ENCODE results near the gene FER1L5.

Gene FER1L5

GRCh38 chr2:96698221-96698861, 55.8 kb downstream of the FER1L5 start:
- no peak for DNase-seq (ENCODE audit: low spot score)

GRCh38 chr2:96699021-96699420, 56.5 kb downstream of the FER1L5 start:
- no peak for DNase-seq (ENCODE audit: low spot score)

GRCh38 chr2:96699621-96700020, 57.1 kb downstream of the FER1L5 start:
- DNase-seq (ENCODE audit: low spot score): no peak

DNA sequence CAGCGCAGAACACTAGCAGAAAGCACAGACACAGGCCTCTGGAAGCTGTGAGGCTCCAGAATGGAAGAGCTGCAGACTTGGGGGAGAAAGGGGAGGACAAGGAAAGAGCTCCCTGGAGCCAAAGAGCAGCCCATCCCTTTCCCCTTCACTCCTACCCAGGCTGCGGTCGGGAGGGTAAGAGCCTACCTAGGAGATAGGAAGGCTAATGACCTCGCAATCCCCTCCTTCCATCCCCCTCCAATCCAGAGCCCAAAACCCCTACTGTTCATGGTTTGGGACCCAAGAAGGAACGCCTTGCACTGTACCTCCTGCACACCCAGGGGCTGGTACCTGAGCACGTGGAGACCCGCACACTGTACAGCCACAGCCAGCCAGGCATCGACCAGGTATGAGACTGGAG, 57.5 kb downstream of the FER1L5 start:
- no peak for DNase-seq (ENCODE audit: low spot score)

DNA sequence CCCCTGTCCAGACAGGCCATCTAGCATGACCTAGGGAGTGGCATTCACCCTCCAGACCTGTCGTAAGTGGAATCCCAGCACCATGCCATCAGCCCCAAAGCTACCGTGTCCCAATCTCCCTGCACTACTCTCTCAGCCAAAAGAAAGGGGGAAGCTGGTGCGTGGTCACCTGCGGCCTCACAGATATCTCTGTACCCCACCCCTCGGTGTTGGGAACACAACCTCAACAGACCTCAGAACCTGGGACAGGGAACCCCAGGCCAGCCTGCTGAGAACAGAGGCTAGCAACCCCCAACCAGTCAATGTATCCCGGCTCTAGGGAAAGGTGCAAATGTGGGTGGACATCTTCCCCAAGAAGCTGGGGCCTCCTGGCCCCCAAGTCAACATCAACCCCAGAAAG, 59.1 kb downstream of the FER1L5 start:
- DNase-seq (ENCODE audit: low spot score): no peak

GRCh38 chr2:96702098-96702785, 59.7 kb downstream of the FER1L5 start:
- DNase-seq (ENCODE audit: low spot score): no peak

GRCh38 chr2:96703021-96703751, 60.6 kb downstream of the FER1L5 start:
- no peak for DNase-seq (ENCODE audit: low spot score)

DNA sequence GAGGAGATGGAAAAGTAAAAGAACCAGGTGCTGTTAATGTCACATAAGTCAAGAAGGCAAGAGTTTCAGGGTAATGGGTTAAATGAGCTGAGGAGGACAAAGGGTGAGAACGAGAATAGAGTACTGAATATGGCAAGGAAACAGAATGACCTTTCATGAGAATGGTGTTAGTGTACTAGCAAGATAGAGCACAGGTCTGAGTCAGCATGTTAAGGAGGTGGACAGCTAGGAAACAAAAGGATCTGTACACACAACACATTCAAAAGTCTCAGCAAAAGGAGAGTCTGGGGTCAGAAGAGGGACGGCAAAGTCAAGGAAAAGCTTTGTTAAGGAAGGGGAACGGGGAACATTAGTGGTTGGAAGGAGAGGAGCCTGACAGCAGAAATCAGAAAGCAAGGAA, 68.4 kb downstream of the FER1L5 start:
- DNase-seq (ENCODE audit: low spot score): no peak

DNA sequence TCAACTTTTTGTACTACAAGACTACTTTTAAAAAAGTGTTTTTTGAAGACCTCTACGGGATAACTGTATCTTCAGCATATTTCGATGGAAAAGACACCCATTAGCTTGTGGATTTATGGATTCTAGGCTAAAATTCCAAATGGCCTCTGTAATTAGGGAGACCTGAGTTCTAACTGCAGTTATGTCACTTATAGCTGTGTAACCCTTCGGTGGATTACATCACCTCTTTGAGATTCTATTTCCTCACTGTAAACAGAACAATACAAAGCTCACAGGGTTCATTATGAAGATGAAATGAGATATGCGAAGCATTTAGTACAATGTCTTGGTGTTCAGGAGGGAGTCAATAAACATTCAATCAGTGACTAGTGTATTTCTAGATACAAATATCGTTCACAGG, 73.1 kb downstream of the FER1L5 start:
- no peak for DNase-seq (ENCODE audit: low spot score)

DNA sequence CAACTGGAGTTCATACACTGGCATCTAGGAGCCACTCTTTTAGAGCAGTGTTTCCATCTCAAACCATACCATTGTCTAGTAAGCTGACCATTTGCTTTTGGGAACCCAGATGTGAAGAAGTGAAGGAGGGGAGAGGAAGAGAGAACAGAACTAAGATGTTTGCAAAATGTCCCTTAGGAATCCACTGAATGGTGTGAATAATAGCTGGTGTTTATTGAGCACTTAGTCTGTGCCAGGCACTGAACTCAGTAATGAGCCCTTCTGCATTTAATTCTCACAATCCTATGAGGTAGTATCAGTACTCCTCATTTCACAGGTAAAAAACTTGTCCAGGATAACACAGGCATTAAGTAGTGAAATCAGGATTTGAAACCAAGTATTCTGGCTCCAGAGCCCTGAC, 73.8 kb downstream of the FER1L5 start:
- no peak for DNase-seq (ENCODE audit: low spot score)

- DNase-seq (ENCODE audit: low spot score): no peak
These were observed 83.6 kb downstream of the FER1L5 start for GRCh38 chr2:96726131-96726530.

DNA sequence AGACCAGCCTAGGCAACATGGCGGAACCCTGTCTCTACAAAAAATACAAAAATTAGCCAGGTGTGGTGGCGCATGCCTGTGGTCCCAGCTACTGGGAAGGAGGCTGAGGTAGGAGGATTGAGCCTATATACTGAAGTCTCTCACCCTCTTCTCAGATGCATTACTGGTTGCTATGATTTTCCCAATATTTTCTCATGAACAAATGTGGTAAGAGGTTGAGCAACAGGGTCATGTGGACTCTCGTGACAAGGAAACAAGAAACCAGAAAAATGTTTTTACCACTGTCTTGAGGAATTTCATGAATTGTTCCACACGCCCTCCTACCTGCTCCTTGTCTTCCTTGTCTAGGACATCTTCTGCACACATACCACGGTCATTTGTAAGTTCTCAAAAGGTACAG, 84.9 kb downstream of the FER1L5 start:
- DNase-seq (ENCODE audit: low spot score): no peak

DNA sequence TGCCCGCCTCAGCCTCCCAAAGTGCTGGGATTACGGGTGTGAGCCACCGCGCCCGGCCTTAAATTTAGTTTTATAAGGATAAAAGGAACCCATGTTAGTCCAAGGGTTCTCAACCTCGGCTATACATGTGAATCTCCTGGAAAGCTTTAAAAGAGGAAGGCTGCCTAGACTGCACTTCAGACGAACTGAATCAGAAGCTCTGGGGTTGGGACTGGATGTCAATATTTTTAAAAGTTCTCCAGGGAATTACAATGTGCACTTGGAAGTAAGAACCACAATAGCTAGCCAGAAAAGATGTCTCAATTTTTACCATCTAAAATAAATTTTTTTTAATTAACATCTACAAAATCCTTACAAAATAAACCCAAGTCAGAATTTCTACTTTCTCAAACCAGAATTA, 87.2 kb downstream of the FER1L5 start:
- DNase-seq (ENCODE audit: low spot score): no peak

GRCh38 chr2:96730212-96730611, 87.6 kb downstream of the FER1L5 start:
- DNase-seq (ENCODE audit: low spot score): no peak

DNA sequence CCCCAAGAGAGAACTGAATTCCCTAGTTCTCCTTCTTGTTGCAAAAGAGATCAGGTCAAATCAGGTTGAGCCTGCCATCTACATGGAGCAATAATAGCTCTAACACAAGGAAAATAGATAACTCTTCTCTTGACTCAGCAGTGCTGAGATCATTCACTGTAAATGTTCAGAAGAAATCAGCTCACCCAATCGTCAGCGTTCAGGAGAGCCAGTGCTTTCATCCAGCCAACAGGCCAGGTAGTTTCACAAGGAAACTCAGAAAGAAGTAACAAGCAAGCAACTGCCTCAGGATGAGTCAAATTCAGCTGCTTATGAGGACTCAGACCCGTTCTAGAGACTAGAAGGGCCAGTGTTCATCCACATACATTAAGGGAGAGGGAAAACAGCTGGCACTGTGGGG, 91.4 kb downstream of the FER1L5 start:
- DNase-seq (ENCODE audit: low spot score): no peak

DNA sequence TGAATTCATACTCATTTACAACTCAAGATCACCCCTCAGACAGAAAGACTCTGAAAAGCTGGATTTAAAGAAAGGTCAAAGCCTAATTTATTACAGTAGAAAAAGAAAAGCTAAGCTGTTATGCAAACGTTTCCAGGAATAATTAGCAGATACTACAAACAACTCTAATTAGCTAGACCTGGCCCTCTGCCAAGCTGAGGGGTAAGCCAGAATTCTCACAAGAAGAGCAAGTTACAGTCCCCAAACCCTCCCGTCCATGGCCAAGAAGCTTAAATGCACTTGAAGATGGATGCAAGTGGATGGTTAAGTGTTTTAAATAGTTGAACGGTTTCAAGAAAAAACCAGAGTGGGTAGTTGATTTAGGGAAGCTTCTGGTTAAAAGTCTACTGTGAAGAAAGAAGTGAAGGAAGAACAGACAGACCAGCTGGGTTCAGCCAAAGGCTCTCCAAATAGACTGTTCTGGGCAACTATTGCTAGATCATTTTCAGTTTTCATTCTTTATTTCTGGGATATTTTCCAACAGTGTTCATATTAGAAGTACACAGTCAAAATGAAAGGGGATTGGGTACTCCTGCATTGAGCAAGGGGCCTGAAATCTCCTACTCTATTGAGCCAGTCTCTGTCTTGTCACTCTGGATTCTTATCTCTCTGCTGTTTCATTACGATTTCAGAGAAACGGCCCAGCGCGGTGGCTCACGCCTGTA, 92.5 kb downstream of the FER1L5 start:
- no peak for DNase-seq (ENCODE audit: low spot score)

GRCh38 chr2:96737251-96737650, 94.7 kb downstream of the FER1L5 start:
- DNase-seq (ENCODE audit: low spot score): no peak

DNA sequence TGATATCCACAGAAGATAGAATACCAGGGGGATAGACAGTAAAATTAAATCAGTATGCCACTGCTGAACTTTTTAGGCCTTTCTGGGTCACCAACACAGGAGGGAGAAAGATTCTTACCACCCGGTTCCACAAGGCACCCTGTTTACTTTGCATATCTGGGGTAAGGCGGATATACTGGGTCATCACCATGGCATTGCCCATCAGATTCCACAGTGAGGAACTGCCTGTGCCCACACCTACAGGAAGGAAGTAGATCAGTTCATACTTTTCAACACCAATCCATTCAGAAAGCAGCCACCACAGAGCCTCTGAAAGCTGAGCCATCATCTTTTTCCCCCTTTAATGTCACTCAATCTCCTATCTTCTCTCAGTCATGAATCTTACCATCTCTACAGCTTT, 95.3 kb downstream of the FER1L5 start:
- peak; percentile 23 for DNase-seq (ENCODE audit: low spot score)

GRCh38 chr2:96739076-96739632, 96.6 kb downstream of the FER1L5 start:
- no peak for DNase-seq (ENCODE audit: low spot score)

DNA sequence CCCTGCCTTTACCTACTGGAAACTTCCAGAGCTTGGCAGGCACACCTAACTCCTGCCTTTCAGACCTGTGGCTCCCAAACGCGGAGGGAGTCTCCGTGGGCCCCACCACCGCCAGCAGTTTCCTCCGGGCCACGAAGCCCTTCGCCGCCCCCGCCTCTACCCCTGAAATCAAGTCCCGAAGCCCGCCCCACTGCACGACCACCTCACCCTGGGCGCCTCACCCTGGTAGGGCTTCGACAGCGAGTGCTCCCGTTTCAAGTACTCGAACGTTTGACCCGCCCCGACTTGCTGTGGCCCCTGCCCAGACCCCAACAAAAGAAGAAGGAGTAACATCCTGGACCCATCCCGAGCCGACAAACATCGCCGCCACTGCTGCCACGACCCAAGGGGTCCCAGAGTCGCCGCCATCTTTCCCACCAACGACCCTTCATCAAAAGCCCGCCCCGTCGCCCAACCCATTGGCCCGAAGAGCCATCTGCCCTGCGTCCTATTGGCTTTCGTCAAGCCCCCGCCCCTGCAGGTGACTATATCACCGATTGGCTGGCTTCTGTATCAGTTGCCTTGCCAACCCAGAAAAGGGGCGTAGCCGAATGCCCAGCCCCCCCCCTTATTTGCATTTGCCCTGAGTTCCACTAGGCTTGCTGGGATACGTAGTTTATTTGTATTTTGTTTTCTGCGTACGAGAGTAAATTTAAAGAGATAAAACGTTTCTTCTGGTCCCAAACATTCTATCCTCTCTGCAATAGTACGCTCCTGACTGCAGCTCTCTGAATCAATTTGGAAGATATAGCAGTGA, 97.3 kb downstream of the FER1L5 start, which contains the start of gene LMAN2L:
TSS of gene LMAN2L (minus strand) at position 432 of the 796 bp plus-strand sequence. CDS start at position 408, 24 bp downstream.
- DNase-seq (ENCODE audit: low spot score): peak; percentile 98

DNA sequence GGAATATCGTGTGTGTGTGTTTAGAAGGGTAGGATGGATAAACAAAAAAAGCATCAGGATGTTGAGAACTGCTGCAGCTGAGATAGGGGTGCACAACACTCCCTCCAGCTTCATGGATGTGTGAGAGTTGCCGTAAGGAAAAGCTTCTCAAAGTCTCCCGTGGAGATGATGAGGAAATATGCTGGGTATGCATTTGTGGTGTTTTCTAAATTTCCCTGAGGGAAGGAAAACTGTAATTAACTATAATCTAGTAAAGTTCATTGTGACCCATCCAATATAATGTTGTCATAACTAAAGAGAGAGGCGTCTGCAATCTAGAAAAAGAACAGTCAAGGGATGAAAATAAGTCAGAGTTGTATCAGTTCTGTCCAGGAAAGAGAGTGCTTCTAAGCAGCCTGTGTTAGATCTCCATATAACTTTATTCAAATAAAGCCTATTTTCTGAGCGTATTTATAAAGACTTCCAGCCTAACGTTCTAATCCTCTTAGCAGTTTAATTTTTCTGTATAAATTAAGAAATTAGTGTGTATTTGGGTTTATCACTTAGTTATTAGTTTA, 104.6 kb downstream of the FER1L5 start:
- no peak for DNase-seq (ENCODE audit: low spot score)

Measured in CD4-positive, alpha-beta T cell treated with Interleukin-2 at 100 ng/mL for 4 hours (primary cell).